Retinal pigment epithelial cell (primary cell): ENCODE results near the gene GPR35.

ENCODE experiments used
- DNase-seq: peaks from one replicate; pipeline ENCODE4 v3.0.0-alpha.2; 2010; ENCODE audit warnings: low read depth
- H3K4me3 ChIP-seq: 2 replicates; pipeline ENCODE4 v1.5.1; 2011; ENCODE audit warnings: mild to moderate bottlenecking, low read length, control low read depth, moderate library complexity
- CTCF ChIP-seq: conservative IDR thresholded peaks from 2 replicates; pipeline ENCODE4 v1.5.1; 2011; ENCODE audit warnings: low read depth, low read length, control low read depth, inconsistent platforms

GPR35 gene

GRCh38 chr2:240646176-240646899 lies 21.1 kb downstream of the GPR35 start:
- no peak for DNase-seq
- H3K4me3 ChIP-seq: no peak overlapping the region
- no peak for TF ChIP-seq CTCF

GRCh38 chr2:240646900-240647502 lies 21.7 kb downstream of the GPR35 start:
- no peak for DNase-seq
- no peak for TF ChIP-seq CTCF
- no peak overlapping the region for H3K4me3 ChIP-seq

- no peak for TF ChIP-seq CTCF
- no peak overlapping the region for H3K4me3 ChIP-seq
- no peak for DNase-seq
Observed at GRCh38 chr2:240647503-240648154, 22.3 kb downstream of the GPR35 start.

GRCh38 chr2:240648155-240648649 lies 22.9 kb downstream of the GPR35 start:
- TF ChIP-seq CTCF: no peak
- no peak overlapping the region for H3K4me3 ChIP-seq
- DNase-seq: no peak

- TF ChIP-seq CTCF: no peak
- H3K4me3 ChIP-seq: no peak overlapping the region
- no peak for DNase-seq
Observed at GRCh38 chr2:240648650-240649275, 23.5 kb downstream of the GPR35 start.

GRCh38 chr2:240649331-240649730 lies 24.1 kb downstream of the GPR35 start:
- TF ChIP-seq CTCF: no peak
- DNase-seq: no peak
- no peak overlapping the region for H3K4me3 ChIP-seq
